ENCODE results near the gene YIPF3. TPM values are rescaled to one million over a fixed set of nuclear protein-coding genes. Genes with fewer than 3 reads are reported as not detected.

The YIPF3 gene
- 109 and 122 TPM in 2 replicates for total RNA-seq

GRCh38 chr6:43516697-43517504, at the start of gene YIPF3, which contains the start of gene POLR1C:
Gene YIPF3 (minus strand): TSS chr6:43516926. CDS start chr6:43516807, 119 bp downstream.
Gene POLR1C (plus strand): TSS chr6:43517089. CDS start chr6:43517110, 21 bp downstream.

GRCh38 chr6:43509984-43510826, 6.5 kb downstream of the YIPF3 start, which contains the start of gene LRRC73:
Gene LRRC73 (minus strand): TSS chr6:43510346. CDS start chr6:43509785, 561 bp downstream.

GRCh38 chr6:43477235-43478007, 39.3 kb downstream of the YIPF3 start, which contains the start of gene TJAP1:
Gene TJAP1 (plus strand): TSS chr6:43477570. CDS start chr6:43499002, 21,432 bp downstream.

Small RNA genes lying within 50 kb of the gene (small RNA-seq; reads per million reads assigned to genes)
- not detected for gene RF00426
- not detected for gene RNU6-1113P

Other genes starting within 250 kb of the YIPF3 start
- not detected in 2 replicates for gene SLC22A7, start 218.7 kb downstream of the YIPF3 start, total RNA-seq
- gene CRIP3, start 208.1 kb downstream of the YIPF3 start, total RNA-seq, result 0.32 TPM in 1 of 2 replicates, not detected in the other
- gene ZNF318, start 147.3 kb downstream of the YIPF3 start, total RNA-seq, result 14.9 and 15.0 TPM in 2 replicates
- gene ABCC10, start 89.4 kb downstream of the YIPF3 start, total RNA-seq, result 17.5 and 17.6 TPM in 2 replicates
- 0.11 TPM in 1 of 2 replicates, not detected in the other for gene DLK2, start 61.4 kb downstream of the YIPF3 start, total RNA-seq
- 12.4 and 13.7 TPM in 2 replicates for gene TJAP1, start 39.4 kb downstream of the YIPF3 start, total RNA-seq
- 0.32 and 0.39 TPM in 2 replicates for gene LRRC73, start 6.6 kb downstream of the YIPF3 start, total RNA-seq
- 24.3 and 29.1 TPM in 2 replicates for gene POLR1C, start 163 bp upstream of the YIPF3 start, total RNA-seq
- gene XPO5, start 59.1 kb upstream of the YIPF3 start, total RNA-seq, result 25.8 and 26.0 TPM in 2 replicates
- gene POLH, start 59.3 kb upstream of the YIPF3 start, total RNA-seq, result 20.1 and 28.2 TPM in 2 replicates
- 42.7 and 51.7 TPM in 2 replicates for gene GTPBP2, start 112.3 kb upstream of the YIPF3 start, total RNA-seq
- gene MAD2L1BP, start 118.9 kb upstream of the YIPF3 start, total RNA-seq, result 26.1 and 29.3 TPM in 2 replicates
- 0.65 and 0.86 TPM in 2 replicates for gene RSPH9, start 128.1 kb upstream of the YIPF3 start, total RNA-seq
- 28.1 and 29.0 TPM in 2 replicates for gene MRPS18A, start 170.9 kb upstream of the YIPF3 start, total RNA-seq

All from articular chondrocyte of knee joint (primary cell).